Activated naive CD4-positive, alpha-beta T cell treated with anti-CD3 and anti-CD28 coated beads, Interleukin-2, amount 50 U/mL, for 72 hours (primary cell): ENCODE measurements around the gene ZDHHC4. TPM values are rescaled to one million over a fixed set of nuclear protein-coding genes. Genes with fewer than 3 reads are reported as not detected.
A peak's percentile ranks its signal among the peaks of the same experiment; 100 is the strongest.
"Not testable (repeated sequence)": the region's sequence is repeated elsewhere in the genome, so short reads cannot be mapped to it uniquely, and the experiment has no call there.

Experiments used
- ATAC-seq, 2 donors: fragments of 150-1000 bp; cut with Tn5 transposase; 2 replicates each; pipeline ENCODE4 v1.10.0; 2021; ENCODE audit warnings: mild to moderate bottlenecking in 2 of 2, moderate library complexity in 2 of 2
- DNase-seq, 2 donors: peaks; one replicate each; pipeline ENCODE4 v3.0.0; 2021 to 2022; ENCODE audit warnings: low spot score in 2 of 2
- H3K27ac Mint-ChIP-seq, 2 donors: one replicate each; pipeline ENCODE4 v1.8.0; 2022; ENCODE audit warnings: mild to moderate bottlenecking in 2 of 2, mixed read lengths in 2 of 2
- H3K36me3 Mint-ChIP-seq, 2 donors: one replicate each; pipeline ENCODE4 v1.8.0; 2022; ENCODE audit warnings: mixed read lengths in 2 of 2
- H3K9me3 Mint-ChIP-seq, 2 donors: one replicate each; pipeline ENCODE4 v1.8.0; 2022; ENCODE audit warnings: mixed read lengths in 2 of 2
- total RNA-seq, 2 donors: library from RNA; stranded (reverse); gene quantifications; one replicate each; pipeline ENCODE4 v1.2.3, GENCODE V29; 2022

ZDHHC4 gene
- total RNA-seq, 2 donors from 2014 or later, result 25.7 to 40.6 TPM

GRCh38 chr7:6553448-6554044, 23.7 kb upstream of the ZDHHC4 start:
- DNase-seq, result no peak
- H3K27ac Mint-ChIP-seq, result peak overlapping the region in 1 of 2 donors; percentile 9
- no peaks in the 10 kb centered on the region for H3K9me3 Mint-ChIP-seq
- peak in 1 of 2 donors; percentile 34 for ATAC-seq
- H3K36me3 Mint-ChIP-seq, result no peaks in the 10 kb centered on the region

- H3K9me3 Mint-ChIP-seq, result no peaks in the 10 kb centered on the region
- H3K27ac Mint-ChIP-seq, result peak overlapping the region; percentile 46 to 95
- no peak for DNase-seq
- peak in 1 of 2 donors; percentile 41 for ATAC-seq
- no peaks in the 10 kb centered on the region for H3K36me3 Mint-ChIP-seq
Measured at GRCh38 chr7:6554848-6555247, 22.4 kb upstream of the ZDHHC4 start.

DNA sequence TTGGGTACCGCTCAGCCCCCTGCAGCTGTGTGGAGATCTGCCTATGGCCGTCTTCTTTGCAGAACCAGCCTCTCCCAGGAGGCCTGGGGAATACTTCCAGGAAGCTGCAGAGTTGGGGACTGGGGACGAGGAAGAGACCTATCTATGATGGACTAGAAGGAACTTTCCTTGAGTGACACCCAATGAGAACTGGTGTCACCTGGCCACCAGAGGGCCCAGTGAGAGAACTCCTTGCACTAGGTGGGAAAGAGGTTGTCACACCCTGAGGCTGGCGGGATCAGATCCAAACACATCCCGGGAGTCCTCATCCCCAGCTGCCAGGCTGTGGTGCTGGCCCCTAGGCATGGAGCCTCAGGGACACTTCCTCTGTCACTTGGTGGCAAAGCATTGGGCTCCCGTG, 21.1 kb upstream of the ZDHHC4 start:
- Mint-ChIP-seq H3K36me3 (no peaks in the 10 kb centered on the region), H3K27ac (no peak overlapping the region), H3K9me3 (no peaks in the 10 kb centered on the region)
- DNase-seq, result no peak
- peak in 1 of 2 donors; percentile 28 for ATAC-seq

DNA sequence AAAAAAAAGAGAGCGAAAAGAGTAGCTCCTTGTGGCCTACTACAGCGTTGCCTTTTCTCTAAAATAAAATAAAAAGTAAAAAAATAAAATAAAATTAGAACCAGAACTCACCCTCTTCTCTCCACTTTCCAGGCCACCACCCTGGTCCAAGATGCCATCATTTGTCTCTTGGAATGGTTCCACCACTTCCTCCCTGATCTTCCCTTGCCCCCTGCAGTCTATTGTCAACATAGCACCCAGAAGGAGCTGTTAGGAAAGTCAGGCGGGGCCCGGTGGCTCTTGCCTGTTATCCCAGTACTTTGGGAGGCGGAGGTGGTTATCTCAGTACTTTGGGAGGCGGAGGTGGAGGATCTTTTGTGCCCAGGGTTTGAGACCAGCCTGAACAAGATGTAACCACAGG, 18.4 kb upstream of the ZDHHC4 start:
- peak in 1 of 2 donors; percentile 40 for ATAC-seq
- Mint-ChIP-seq H3K36me3 (no peaks in the 10 kb centered on the region), H3K27ac (no peak overlapping the region), H3K9me3 (no peaks in the 10 kb centered on the region)
- no peak for DNase-seq

DNA sequence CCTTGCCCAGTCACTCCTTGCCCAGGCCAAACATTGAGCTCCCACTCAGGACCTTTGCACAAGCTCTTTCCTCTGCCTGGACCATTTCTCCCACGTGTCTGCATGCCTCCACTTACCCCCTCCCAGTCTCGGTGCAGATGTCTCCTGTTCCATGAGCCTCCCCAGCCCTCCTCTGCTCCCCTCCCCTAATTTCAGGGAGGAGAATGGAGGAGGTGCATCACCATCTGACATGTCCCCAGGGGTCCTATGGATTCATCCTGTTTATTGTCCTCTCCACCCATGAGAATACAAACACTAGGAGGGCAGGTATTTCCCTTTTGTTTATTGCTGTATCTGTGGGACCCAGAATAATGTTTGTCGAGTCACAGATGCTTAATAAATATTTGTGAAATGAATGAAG, 17.4 kb upstream of the ZDHHC4 start:
- ATAC-seq (no peak), DNase-seq (no peak)
- Mint-ChIP-seq H3K36me3 (no peaks in the 10 kb centered on the region), H3K27ac (no peak overlapping the region), H3K9me3 (no peaks in the 10 kb centered on the region)

DNA sequence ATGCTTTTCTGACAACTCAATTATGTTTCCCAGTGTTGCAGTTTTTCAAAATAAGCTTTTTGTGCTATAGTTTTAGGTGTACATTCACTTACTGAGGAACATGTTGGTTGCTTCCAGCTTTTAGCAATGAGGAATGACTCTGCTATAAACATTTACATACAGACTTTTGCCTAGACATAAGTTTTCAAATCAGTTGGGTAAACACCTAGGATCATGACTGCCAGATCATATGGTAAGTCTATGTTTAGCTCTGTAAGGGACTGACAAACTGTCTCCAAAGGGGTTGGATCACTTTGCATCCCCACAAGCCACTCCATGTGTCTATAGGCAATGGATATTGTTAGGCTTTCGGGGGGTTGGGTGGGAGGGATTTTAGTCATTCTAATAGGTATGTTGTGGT, 15.1 kb upstream of the ZDHHC4 start:
- no peak for ATAC-seq
- Mint-ChIP-seq H3K36me3 (no peaks in the 10 kb centered on the region), H3K9me3 (no peaks in the 10 kb centered on the region), H3K27ac (no peak overlapping the region)
- no peak for DNase-seq

GRCh38 chr7:6563936-6564770, 13.1 kb upstream of the ZDHHC4 start:
- DNase-seq, result no peak
- no peaks in the 10 kb centered on the region for H3K9me3 Mint-ChIP-seq
- H3K27ac Mint-ChIP-seq, result no peak overlapping the region
- ATAC-seq, result no peak
- no peaks in the 10 kb centered on the region for H3K36me3 Mint-ChIP-seq

- no peak overlapping the region for H3K27ac Mint-ChIP-seq
- no peaks in the 10 kb centered on the region for H3K9me3 Mint-ChIP-seq
- no peak for DNase-seq
- no peaks in the 10 kb centered on the region for H3K36me3 Mint-ChIP-seq
- ATAC-seq, result no peak
Measured at GRCh38 chr7:6565655-6566054, 11.6 kb upstream of the ZDHHC4 start.

GRCh38 chr7:6567886-6568285, 9.4 kb upstream of the ZDHHC4 start:
- H3K27ac Mint-ChIP-seq, result no peak overlapping the region
- DNase-seq, result no peak
- no peaks in the 10 kb centered on the region for H3K36me3 Mint-ChIP-seq
- no peaks in the 10 kb centered on the region for H3K9me3 Mint-ChIP-seq
- no peak for ATAC-seq

DNA sequence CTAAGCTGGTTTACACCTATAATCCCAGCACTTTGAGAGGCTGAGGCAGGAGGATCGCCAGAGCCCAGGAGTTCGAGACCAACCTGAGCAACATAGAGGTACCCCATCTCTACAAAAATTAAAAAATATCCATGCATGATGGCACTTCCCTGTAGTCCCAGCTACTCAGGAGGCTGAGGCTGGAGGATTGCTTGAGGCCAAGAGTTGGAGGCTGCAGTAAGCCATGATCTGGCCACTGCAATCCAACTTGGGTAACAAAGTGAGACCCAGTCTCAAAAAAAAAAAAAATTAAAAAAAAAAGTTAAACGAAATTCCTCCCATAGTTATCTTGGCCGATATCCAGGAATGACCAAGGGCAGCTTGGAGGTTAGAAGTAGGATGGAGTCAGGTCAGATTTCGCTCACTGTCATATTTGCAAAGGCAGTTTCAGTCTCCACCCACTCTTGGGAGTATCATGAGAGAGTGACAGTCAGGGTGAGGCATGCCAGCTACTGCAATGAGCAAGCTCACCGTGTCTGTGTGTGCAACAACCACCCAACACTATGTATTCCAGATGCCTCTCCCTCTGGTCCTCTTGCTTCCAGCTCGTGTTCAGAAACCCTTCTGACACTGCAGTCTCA, 6.0 kb upstream of the ZDHHC4 start:
- peak; percentile 59 to 84 for ATAC-seq
- no peak for DNase-seq
- Mint-ChIP-seq H3K36me3 (no peaks in the 10 kb centered on the region), H3K27ac (no peak overlapping the region), H3K9me3 (no peaks in the 10 kb centered on the region)

DNA sequence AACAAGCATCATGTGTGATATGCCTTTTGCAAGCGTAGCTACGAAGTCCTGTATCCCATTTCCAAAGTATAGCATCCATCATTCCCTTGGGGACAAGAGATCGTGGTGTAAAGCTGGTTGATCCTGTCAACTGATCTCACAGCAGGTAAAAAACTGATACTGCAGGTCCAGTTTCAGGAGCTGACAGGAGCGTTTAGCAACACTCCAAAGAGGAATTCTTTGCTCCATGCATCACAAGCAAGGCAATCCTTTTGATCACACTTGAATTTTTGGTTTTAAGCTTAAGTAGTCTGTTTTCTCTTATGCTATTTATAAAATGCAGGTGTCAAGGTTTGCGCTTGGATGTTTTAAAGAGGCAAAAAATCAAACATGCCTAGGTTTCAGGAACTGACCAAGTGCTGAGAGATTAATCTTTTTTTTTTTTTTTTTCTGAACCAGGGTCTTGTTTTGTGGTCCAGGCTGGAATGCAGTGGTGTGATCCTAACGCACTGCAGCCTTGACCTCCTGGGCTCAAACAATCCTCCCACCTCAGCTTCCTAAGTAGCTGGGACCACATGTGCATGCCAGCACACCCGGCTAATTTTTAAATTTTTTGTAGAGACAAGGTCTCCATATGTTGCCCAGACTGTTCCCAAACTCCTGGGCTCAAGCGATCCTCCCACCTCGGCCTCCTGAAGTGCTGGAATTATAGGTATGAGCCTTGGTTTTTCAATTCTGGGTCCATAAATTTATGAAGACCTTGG, 1.8 kb upstream of the ZDHHC4 start:
- Mint-ChIP-seq H3K27ac (no peak overlapping the region), H3K9me3 (no peaks in the 10 kb centered on the region), H3K36me3 (peaks cover 9% of the 10 kb centered on the region in 2 donors)
- no peak for DNase-seq
- ATAC-seq, result no peak

GRCh38 chr7:6576024-6576866, 1.0 kb upstream of the ZDHHC4 start:
- peak overlapping the region in 1 of 2 donors; percentile 90 for H3K27ac Mint-ChIP-seq
- H3K9me3 Mint-ChIP-seq, result no peaks in the 10 kb centered on the region
- peaks cover 9 to 14% of the 10 kb centered on the region in 2 donors for H3K36me3 Mint-ChIP-seq
- no peak for DNase-seq
- ATAC-seq, result no peak

GRCh38 chr7:6576867-6577368, 336 bp upstream of the ZDHHC4 start:
- DNase-seq, result not testable (repeated sequence)

GRCh38 chr7:6578114-6579084, 1.1 kb downstream of the ZDHHC4 start:
- Mint-ChIP-seq H3K9me3 (no peaks in the 10 kb centered on the region), H3K27ac (peak overlapping the region; percentile 90 to 94)

More at GRCh38 chr7:6576867-6577368, 336 bp upstream of the ZDHHC4 start:
- not testable (repeated sequence) for H3K9me3 Mint-ChIP-seq, ATAC-seq
- Mint-ChIP-seq H3K36me3 (peaks cover 9 to 19% of the 10 kb centered on the region in 2 donors), H3K27ac (peak overlapping the region; percentile 90 to 95)

GRCh38 chr7:6579446-6579845, 2.2 kb downstream of the ZDHHC4 start:
- Mint-ChIP-seq H3K9me3 (no peaks in the 10 kb centered on the region), H3K36me3 (peaks cover 9 to 19% of the 10 kb centered on the region in 2 donors), H3K27ac (peak overlapping the region; percentile 45 to 90)
- DNase-seq (no peak), ATAC-seq (no peak)

More at GRCh38 chr7:6578114-6579084, 1.1 kb downstream of the ZDHHC4 start:
- ATAC-seq (no peak), DNase-seq (no peak)
- H3K36me3 Mint-ChIP-seq, result peaks cover 9 to 19% of the 10 kb centered on the region in 2 donors
